GM10248 (cell line): ENCODE data around the gene MBD2.
"Not testable (repeated sequence)": the region's sequence is repeated elsewhere in the genome, so short reads cannot be mapped to it uniquely, and the experiment has no call there.

Experiments used
- CTCF ChIA-PET: fragments of 300-600 bp; sonication (Branson Sonifier 250); formaldehyde crosslinking; extraction: SDS; loops from one replicate; lab custom pipeline; 2021; ENCODE audit warnings: antibody characterized with exemption; lab: Yijun Ruan, JAX
- POLR2A ChIA-PET: fragments of 350-650 bp; sonication (Branson Sonifier 250); formaldehyde crosslinking; extraction: SDS; loops from one replicate; lab custom pipeline; 2020; ENCODE audit warnings: antibody characterized with exemption; lab: Yijun Ruan, JAX
- DNase-seq: peaks from one replicate; pipeline ENCODE4 v3.0.0; 2012; ENCODE audit errors: extremely low spot score
- TF ChIP-seq, protein P1 (sequence below): IDR thresholded peaks from 2 replicates; pipeline ENCODE4 v1.5.1; 2012; ENCODE audit warnings: mild to moderate bottlenecking, low read depth; ENCODE audit errors: extremely low read depth, missing control alignments, control extremely low read depth

MBD2 gene

DNA sequence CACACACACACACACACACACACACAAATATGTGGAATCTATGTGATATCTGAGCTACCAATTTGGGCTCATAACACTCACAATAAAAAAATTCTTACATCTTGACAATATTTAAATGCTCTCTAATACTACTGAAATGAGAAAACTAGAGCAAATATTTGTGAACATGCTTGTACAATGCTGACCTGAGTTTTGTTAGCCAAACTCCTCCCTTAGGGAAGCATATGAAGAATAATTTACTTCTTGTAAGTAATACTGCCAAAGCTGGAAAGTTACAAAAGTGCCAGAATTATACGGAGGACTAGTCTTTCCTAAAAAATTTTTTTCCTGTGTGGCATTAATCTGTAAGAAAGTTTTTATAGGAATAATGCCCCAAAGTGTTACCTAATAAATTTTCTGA lies 18.5 kb downstream of the MBD2 start:
- no peak for DNase-seq
- POLR2A ChIA-PET: no interaction called here
- TF ChIP-seq, protein P1, sequence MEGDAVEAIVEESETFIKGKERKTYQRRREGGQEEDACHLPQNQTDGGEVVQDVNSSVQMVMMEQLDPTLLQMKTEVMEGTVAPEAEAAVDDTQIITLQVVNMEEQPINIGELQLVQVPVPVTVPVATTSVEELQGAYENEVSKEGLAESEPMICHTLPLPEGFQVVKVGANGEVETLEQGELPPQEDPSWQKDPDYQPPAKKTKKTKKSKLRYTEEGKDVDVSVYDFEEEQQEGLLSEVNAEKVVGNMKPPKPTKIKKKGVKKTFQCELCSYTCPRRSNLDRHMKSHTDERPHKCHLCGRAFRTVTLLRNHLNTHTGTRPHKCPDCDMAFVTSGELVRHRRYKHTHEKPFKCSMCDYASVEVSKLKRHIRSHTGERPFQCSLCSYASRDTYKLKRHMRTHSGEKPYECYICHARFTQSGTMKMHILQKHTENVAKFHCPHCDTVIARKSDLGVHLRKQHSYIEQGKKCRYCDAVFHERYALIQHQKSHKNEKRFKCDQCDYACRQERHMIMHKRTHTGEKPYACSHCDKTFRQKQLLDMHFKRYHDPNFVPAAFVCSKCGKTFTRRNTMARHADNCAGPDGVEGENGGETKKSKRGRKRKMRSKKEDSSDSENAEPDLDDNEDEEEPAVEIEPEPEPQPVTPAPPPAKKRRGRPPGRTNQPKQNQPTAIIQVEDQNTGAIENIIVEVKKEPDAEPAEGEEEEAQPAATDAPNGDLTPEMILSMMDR: no peak
- CTCF ChIA-PET: interaction anchor here (2.8 kb wide), 1 partner anchor 10 kb away, joined by 12 read pairs; no protein-coding TSS in a partner anchor

- CTCF ChIA-PET: interaction anchor here (1.1 to 2.8 kb wide), 2 partner anchors 9 to 65 kb away, joined by 3 to 12 read pairs; no protein-coding TSS in a partner anchor
- DNase-seq, POLR2A ChIA-PET: not testable (repeated sequence)
Measured at GRCh38 chr18:54205448-54205847, 19.0 kb downstream of the MBD2 start.

DNA sequence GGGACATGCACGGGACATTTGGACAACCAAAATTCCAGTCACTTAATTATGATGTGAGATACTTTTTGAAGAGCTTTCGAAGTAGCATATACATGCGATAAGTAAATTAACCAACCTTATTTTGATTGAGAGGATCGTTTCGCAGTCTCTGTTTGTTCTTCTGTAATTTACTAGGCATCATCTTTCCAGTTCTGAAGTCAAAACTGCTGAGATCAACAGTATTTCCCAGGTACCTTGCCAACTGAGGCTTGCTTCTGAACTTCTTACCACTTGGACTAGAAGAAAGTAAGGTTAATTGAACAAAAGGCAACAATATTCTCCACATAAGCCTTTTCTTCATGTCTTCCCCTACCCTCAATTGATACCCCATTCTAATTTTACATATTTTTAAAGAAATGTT lies 19.6 kb downstream of the MBD2 start:
- DNase-seq: no peak
- TF ChIP-seq, protein P1: no peak
- CTCF ChIA-PET: interaction anchor here (1.1 kb wide), 1 partner anchor 65 kb away, joined by 3 read pairs; no protein-coding TSS in a partner anchor
- POLR2A ChIA-PET: no interaction called here

DNA sequence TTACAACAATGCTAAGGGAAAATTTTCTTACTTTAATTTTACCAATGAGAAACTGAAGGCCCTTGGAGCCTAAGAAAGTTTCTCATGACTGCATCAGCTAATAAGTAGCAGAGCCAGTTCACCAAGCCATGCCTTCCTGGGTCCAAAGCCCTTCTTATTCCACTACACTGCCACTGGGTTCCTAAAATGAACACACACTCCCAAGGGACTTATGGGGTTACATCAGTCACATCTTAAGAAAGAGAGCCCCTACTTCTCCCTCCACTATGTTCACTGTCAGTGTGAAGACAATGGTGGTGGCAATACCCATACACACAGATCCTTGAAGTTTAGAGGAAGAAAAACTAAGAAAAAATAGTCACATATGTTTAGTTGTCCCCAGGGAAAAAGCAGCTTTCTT lies 20.6 kb downstream of the MBD2 start:
- POLR2A ChIA-PET: no interaction called here
- CTCF ChIA-PET: interaction anchor here (1.0 to 1.3 kb wide), 4 partner anchors 14 to 84 kb away, joined by 3 read pairs; no protein-coding TSS in a partner anchor
- TF ChIP-seq, protein P1: no peak
- no peak for DNase-seq

DNA sequence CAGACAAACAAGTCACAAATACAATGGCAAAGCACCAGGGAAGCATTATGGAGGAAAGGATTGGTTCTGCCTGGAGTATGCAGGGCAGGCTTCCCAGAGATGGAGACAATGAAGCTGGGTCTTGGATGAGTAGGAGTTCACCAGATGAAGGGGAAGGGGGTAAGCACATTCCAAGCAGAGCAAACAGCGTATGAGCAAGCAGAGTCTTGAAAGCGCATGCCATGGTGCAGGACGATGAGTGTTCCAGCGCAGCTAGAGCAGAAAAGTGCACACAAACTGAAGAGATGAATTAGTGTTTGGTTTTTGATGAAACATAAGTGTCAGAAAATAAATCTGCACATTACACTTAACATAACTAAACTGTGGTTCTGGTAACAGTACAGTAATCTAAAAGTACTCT lies 21.6 kb downstream of the MBD2 start:
- no peak for DNase-seq
- ChIA-PET CTCF (interaction anchor here (1.3 to 2.3 kb wide), 3 partner anchors 8 to 16 kb away, joined by 3 to 7 read pairs (median 5); no protein-coding TSS in a partner anchor), POLR2A (no interaction called here)
- TF ChIP-seq, protein P1: no peak

DNA sequence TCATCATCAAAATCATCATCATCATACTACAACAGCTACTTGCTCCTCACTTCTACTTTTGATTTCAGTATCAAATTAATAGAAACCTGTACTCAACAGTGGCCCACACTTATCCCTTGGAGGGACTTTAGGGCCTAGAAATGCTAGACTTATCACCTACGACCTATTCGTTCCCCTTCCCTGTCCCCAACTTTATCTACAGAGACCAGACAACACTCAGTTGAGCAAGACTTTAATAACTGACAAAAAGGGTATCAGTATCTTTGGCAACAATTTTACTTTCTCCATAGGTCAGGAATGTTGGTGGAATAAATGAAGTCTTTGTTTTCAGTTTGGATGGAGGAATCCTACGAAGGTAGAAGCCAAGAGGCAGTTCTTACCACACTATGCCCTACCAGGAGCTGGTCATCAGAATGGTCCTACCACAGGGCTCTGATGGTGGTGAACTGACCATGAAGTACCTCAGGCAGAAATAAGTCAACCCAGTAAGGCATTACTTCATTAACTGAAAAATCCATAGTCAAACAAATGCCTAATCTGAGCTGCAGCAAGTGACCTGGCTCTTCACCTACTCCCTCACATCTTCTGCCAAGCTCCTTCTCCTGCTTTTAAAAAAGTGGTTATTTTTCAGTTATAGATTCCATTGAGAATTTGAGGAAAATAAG lies 26.6 kb downstream of the MBD2 start:
- DNase-seq: no peak
- POLR2A ChIA-PET: no interaction called here
- CTCF ChIA-PET: interaction anchor here (1.1 to 2.9 kb wide), 8 partner anchors 9 to 70 kb away, joined by 3 to 12 read pairs (median 3); no protein-coding TSS in a partner anchor

DNA sequence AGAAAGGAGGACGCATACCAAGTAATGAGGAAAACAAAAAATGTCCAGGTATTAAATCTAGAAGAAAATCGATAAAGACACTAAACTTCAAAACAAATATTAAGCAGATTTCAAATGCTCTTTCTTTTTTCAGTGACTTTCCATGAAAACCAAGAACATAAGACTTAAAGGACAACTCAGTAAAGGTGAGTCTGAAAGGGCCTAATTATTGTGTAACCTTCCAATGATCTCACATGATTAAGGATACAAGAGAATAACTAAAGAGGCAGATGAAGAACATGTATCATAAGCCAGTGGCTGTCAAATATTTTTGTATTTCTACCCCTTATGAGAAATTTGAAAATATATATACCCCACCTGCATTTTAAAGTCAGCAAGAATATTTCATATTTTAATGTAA lies 30.7 kb downstream of the MBD2 start:
- TF ChIP-seq, protein P1: no peak
- POLR2A ChIA-PET: no interaction called here
- CTCF ChIA-PET: no interaction called here
- DNase-seq: no peak

More for the DNA sequence above, 26.6 kb downstream of the MBD2 start:
- TF ChIP-seq, protein P1: no peak
